ENCODE measurements around the gene SLC26A1.
A peak's percentile ranks its signal among the peaks of the same experiment; 100 is the strongest.

SLC26A1 gene

DNA sequence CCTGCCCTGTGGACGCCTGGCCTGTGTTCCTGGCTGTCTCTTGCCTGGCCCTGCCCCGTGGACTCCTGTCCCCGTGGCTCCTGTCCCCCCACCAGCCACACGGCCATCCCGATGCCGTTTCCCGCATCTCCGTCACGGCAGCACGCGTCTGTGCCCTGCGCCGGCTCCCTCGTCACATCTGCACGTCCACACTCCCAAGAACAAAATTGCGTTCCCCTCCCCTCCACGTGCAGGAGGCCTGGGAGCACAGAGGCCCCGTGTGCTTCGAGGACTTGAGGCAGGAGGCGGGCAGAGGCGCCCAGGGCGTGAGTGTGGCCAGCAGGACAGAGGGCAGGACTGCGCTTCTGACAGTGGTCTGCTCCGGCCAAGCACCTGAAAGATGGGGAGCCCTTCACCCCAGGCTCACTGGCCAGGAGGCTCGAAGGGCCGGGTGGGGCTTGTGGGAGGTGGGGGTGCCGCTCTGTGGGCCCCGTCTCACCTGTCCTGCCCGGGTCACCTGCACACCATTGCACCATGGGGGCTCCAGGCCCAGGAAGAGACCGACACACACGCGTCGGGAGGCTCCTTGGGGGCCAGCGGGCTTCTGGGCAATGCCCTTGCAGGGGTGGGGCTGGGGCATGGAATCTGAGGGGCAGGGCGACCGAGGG is 35.5 kb upstream of the SLC26A1 start:
- DNase-seq, result no peak

- DNase-seq, result no peak
These were observed 34.7 kb upstream of the SLC26A1 start for GRCh38 chr4:1027915-1028238.

GRCh38 chr4:1027219-1027914 is 34.2 kb upstream of the SLC26A1 start:
- no peak for DNase-seq

DNA sequence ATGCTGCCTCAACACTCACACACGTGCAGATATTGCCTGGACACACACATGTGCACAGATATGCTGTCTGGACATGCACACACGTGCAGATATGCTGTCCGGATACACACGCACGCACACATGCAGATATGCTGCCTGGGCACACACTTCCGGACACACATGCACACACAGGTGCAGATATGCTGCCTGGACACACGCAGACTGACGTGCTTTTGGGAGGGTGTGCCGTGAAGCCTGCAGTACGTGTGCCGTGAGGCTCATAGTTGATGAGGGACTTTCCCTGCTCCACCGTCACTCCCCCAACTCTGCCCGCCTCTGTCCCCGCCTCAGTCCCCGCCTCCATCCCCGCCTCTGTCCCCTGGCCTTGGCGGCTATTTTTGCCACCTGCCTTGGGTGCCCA is 32.9 kb upstream of the SLC26A1 start:
- peak; percentile 75 to 77 for DNase-seq

GRCh38 chr4:1024882-1025545 is 31.8 kb upstream of the SLC26A1 start:
- DNase-seq, result no peak

DNA sequence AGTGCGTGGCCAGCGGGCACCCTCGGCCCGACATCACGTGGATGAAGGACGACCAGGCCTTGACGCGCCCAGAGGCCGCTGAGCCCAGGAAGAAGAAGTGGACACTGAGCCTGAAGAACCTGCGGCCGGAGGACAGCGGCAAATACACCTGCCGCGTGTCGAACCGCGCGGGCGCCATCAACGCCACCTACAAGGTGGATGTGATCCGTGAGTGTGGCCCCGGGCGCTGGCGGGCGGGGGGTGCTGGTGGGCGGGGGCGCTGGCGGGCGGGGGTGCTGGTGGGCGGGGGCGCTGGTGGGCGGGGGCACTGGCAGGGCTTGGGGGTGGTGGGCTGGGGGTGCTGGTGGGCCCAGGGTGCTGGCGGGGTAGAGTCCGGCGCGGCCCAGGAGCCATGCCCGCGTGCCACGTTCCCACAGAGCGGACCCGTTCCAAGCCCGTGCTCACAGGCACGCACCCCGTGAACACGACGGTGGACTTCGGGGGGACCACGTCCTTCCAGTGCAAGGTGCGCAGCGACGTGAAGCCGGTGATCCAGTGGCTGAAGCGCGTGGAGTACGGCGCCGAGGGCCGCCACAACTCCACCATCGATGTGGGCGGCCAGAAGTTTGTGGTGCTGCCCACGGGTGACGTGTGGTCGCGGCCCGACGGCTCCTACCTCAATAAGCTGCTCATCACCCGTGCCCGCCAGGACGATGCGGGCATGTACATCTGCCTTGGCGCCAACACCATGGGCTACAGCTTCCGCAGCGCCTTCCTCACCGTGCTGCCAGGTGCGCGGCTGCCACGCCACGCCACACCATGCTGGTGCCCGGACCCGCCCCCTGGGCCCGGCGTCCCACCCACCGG is 30.9 kb upstream of the SLC26A1 start:
- DNase-seq, result no peak

DNA sequence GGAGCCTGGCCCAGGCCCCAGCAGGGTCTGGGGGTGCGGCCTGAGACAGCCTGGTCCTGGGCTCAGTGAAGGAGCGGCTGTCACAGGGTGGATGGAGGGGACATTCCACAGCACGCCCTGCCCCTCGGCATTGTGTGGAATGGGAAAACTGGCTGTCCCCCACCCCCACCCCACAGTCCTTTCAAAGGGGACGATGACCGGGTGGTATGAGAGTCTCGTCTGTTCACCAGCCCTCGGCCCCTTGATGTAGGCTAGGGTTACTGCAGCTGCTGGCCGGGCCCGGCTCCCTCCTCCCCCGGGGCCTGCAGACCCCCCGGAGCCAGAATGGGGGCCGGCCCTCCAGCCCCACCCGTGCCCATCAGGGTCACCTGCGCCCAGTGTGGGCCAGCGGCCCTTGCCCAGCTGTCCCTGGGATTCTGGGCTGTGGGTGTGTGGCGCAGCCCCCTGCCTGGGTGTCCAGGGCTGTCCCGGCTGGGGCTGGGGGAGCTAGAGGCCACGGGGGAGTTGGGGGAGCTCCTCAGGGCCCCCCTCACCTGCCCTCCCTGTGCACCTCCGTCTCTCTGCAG is 30.0 kb upstream of the SLC26A1 start:
- DNase-seq, result no peak

GRCh38 chr4:1022739-1023066 is 29.5 kb upstream of the SLC26A1 start:
- no peak for DNase-seq

DNA sequence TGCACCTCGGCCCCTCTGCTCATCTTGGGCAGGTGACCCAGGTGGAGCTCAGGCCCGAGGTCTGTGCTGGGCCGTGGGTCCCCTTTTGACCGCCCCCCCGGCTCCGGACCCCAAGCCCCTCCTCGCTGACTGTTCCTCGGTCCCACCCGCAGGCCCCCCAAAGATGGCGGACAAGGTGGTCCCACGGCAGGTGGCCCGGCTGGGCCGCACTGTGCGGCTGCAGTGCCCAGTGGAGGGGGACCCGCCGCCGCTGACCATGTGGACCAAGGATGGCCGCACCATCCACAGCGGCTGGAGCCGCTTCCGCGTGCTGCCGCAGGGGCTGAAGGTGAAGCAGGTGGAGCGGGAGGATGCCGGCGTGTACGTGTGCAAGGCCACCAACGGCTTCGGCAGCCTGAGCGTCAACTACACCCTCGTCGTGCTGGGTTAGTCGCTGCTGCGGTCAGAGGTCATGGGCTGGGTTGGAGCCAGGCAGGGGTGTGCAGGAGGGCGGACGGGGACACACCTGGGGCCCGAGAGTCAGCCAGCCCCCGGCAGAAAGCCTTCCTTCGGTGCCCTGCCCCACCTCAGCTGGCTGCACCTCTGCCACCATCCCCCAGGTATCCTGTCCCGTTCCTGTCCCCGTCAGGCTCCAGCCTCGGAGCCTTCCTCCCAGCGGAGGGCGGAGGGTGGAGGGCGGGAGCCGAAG is 29.0 kb upstream of the SLC26A1 start:
- no peak for DNase-seq

DNA sequence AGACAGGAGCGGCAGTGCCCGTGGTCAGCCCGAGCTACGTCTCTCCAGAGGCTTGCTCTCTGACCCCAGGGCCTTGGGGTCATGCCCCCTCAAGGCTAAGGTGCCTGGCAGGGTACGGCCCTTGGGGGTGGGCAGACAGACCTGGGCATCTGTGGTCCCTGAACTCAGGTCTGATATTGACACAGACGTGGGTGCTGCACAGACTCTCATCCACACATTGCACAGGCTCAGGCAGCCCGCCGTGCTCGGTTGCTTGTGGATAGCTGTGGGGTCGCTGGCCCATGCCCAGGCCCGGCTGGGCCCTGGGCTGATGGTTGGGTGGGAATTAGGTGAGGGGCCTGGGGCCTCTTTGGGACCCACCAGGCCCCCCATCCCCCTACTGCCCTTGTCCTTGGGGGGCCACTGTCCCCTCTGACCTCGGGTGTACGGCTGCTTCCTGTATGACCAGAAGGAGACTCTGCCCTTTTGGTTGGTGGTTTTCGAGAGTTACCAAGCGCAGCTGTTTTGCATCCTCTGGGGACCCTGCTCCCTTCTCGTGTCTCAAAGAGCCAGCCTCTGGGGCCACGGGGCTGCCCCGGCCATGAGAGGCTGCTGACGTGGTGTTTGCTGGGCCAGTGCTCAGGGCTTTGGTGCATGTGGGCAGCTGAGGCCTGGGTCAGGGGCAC is 28.3 kb upstream of the SLC26A1 start:
- no peak for DNase-seq

- DNase-seq, result no peak
These were observed 26.7 kb upstream of the SLC26A1 start for GRCh38 chr4:1019729-1020470.

- DNase-seq, result no peak
These were observed 26.1 kb upstream of the SLC26A1 start for GRCh38 chr4:1019320-1019719.

DNA sequence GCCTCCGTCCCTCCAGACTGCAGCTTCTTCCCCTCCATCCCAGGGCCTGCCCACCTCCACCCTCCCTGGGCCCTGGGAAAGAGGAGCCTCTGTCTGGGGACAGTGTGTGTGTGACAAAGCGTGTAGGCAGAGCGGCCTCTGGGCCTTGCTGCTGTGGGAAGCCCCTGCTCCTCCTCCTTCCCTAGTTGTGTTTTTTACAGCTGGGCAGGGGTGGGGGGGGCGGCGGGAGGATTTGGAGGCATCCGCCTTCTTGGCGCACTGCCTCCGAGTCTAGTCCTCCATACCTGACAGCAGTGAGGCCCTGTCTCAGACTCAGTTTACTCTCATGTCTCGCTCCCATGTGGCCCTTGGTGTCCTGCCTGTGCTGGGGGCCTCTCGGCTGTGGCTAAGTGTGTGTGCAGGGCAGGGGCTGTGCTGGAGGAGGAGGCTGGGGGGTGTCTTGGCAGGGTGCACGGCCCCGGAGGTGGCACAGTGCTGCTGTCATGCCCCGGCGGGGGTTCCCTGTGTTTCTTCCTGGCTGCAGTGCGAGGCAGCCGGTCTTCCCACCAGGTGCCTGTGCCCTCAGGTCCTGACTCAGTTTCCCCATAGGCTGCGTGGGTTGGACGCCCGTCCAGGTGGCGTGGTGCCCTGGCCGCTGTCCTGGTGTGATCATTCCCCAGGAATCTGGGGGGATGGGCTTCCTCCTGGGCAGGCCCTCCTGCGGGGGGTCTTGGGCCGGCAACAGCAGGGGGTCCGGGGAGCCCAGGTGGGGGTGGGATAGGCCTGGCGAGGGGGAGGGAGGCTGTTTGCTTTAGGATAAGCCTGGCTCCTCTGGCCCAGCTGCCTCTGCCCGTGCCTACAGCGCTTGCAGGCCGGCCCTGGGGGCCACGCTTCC is 25.2 kb upstream of the SLC26A1 start:
- no peak for DNase-seq

- DNase-seq, result no peak
These were observed 24.5 kb upstream of the SLC26A1 start for GRCh38 chr4:1017706-1018105.

DNA sequence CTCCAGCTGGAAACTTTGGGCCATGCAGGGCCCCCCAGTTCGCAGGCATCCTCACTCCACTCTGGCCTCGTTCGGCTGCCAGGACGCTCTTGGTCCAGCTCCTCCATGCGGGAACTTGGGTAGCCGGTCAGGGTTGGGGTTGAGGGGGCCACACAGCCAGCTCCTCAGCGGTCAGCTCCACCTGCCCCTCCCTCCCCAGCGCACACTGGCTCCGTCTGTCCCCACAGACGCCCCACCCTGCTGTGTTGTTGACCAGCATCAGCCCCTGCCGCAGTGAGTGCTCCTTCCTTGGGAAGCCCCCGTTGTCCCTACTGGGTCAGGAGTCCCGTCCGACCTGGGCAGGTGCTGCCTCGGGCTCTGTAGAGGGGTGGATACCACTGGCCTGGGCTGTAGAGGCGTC is 24.0 kb upstream of the SLC26A1 start:
- DNase-seq, result no peak

- no peak for DNase-seq
These were observed 22.5 kb upstream of the SLC26A1 start for GRCh38 chr4:1015746-1016145.

DNA sequence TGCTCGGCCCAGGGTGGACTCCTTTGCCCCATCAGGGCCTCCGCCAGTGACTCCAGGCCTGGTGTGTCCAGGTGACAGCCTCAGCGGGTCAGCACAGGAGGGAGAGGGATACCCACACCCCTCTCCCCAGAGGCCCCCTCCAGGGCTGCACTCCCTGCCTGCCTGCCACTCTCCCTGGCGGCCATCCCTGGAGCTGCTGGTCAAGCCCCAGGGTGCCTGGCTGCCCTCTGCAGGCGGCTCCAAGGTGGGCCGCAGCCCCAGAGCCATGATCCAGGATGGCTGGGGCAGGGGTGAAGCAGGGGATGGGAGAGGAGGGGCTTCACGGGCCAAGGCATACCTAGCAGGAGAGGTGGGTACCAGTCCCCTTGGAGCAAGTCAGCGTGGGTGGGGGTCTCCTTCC is 22.0 kb upstream of the SLC26A1 start:
- no peak for DNase-seq

DNA sequence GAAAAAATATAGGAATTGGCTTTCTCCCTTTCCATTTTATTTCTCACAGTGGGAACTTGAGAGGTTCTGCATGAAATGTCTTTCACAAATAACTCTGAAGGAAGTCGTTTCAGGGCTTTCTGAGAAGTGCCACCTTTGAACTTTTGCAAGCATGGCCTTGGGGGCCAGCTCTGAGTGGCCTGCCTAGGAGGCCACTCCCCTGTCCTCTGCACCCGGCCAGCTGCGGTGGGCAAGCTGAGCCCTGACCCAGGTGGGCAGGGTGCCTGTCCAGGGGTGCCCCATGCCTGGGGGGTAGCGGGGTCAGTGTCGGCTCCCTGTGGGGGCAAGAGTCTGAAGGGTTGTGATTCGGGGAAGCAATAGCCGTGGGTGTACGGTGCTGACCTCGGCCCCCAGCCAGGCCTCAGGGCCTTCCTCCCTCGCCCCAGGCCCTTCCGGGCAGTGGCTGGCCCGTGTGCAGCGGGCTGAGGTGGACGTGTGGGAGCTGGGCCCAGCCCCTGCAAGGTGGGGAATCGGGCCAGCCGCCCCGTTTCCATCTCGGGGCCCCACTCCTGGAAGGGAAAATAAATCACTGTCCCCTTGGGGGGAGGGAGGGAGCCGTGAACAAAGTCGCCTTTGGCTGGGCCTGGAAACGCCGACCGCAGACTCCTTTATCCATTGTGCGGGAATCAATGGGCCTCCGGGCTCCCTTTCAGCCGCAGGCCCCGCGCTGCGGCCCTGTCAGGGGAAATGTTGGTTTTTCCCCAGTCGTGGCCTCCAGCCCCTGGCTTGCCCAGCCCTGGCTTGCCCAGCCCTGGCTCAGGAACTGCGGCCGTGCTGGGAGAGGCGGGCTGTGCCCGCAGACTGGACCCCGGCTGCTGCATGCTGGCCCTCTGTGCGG is 21.3 kb upstream of the SLC26A1 start:
- no peak for DNase-seq

Data from activated CD4-positive, alpha-beta T cell treated with anti-CD3 and anti-CD28 coated beads, Interleukin-2, amount 50 U/mL, for 48 hours (primary cell).